ENCODE results near the gene MPST.

The MPST gene

DNA sequence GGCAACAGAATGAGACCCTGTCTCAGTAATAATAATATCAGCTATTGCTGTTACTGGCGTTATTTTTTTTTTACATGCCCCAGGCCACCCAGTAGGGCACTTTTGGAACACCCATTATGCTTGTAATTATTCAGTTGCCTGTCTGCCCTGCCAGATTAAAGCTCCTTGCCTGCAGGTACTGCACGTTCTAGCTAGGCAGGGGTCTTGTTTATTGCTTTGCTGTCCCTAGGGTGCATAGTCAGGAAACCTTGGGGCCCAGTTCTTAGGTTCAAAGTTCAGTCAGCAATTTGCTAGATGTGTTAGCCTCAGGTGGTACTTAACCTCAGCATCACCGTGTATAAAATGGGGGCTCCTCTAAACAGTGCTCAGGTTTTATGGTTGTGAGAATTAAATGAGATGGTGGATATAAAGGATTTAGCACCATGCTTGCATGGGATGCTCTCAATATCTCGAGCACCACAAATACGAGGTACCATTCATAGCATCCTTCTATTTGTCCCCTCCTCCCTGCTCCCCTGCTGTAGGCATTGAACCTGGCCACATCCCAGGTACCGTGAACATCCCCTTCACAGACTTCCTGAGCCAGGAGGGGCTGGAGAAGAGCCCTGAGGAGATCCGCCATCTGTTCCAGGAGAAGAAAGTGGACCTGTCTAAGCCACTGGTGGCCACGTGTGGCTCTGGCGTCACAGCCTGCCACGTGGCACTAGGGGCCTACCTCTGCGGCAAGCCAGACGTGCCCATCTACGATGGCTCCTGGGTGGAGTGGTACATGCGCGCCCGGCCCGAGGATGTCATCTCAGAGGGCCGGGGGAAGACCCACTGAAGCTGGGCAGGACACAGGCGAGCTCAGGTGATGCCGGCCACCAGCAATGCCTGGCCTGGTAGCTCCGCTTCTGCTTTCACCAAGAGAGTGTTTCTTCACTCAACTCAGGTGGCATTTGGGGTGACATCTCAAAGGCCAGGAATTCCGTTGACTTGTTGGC lies 9.4 kb downstream of the MPST start:
- Histone ChIP-seq H3K9ac (no peak overlapping the region), H3K79me2 (ENCODE audit: insufficient read depth, low read depth) (no peaks in the 10 kb centered on the region), H2AFZ (ENCODE audit: low read depth) (no peak overlapping the region), H3K4me2 (no peak overlapping the region), H3K27ac (no peak overlapping the region), H3K4me3 (IDR thresholded peaks at IDR 0.05; ENCODE audit: insufficient read depth, low read depth, low read length) (no peak overlapping the region), H3K27me3 (ENCODE audit: insufficient read depth, low read depth) (no peaks in the 10 kb centered on the region), H3K36me3 (ENCODE audit: insufficient read depth) (no peaks in the 10 kb centered on the region), H3K4me1 (ENCODE audit: low read depth, poor library complexity, severe bottlenecking) (no peaks in the 10 kb centered on the region), H4K20me1 (ENCODE audit: insufficient read depth) (no peaks in the 10 kb centered on the region)
- TF ChIP-seq, protein P1, sequence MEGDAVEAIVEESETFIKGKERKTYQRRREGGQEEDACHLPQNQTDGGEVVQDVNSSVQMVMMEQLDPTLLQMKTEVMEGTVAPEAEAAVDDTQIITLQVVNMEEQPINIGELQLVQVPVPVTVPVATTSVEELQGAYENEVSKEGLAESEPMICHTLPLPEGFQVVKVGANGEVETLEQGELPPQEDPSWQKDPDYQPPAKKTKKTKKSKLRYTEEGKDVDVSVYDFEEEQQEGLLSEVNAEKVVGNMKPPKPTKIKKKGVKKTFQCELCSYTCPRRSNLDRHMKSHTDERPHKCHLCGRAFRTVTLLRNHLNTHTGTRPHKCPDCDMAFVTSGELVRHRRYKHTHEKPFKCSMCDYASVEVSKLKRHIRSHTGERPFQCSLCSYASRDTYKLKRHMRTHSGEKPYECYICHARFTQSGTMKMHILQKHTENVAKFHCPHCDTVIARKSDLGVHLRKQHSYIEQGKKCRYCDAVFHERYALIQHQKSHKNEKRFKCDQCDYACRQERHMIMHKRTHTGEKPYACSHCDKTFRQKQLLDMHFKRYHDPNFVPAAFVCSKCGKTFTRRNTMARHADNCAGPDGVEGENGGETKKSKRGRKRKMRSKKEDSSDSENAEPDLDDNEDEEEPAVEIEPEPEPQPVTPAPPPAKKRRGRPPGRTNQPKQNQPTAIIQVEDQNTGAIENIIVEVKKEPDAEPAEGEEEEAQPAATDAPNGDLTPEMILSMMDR (conservative IDR thresholded peaks at IDR 0.05; ENCODE audit: low read depth, low read length) = no peak

DNA sequence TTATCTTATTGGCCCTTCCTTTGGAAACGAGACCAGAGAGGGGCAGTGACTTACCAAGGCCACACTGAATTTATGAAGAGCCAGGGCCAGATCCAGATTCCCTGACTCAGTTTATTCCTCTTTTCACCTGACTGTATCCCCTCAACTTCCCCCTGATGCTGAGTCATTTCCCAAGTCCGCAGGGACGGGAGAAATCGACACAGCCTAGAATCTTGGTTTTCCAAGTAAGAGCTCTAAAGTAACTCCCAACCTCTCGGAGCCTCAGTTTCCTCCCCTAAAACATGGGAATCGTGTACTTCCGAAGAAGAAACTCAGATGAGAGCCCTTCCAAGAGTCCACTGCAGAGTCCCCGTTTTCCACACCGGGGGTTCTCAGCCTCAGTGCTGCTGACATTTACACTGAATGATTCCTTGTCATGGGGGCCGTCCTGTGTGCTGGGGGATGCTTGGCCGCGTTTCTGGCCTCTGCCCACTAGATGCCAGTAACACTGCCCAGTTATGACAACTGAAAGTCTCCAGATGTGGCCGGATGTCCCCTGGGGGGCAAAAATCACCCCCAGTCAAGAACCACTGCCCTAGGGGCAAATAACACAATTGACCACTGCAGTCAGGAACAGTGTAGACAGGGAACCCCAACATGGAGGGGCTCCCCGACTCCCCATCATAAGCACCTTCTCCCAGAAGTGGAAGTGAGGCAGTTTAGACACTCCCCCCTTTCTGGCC lies 11.2 kb downstream of the MPST start:
- Histone ChIP-seq H3K4me1 (ENCODE audit: low read depth, poor library complexity, severe bottlenecking) (no peaks in the 10 kb centered on the region), H3K27ac (no peak overlapping the region), H4K20me1 (ENCODE audit: insufficient read depth) (no peaks in the 10 kb centered on the region), H3K4me3 (IDR thresholded peaks at IDR 0.05; ENCODE audit: insufficient read depth, low read depth, low read length) (no peak overlapping the region), H3K4me2 (no peak overlapping the region), H3K79me2 (ENCODE audit: insufficient read depth, low read depth) (no peaks in the 10 kb centered on the region), H2AFZ (ENCODE audit: low read depth) (no peak overlapping the region), H3K27me3 (ENCODE audit: insufficient read depth, low read depth) (0 out of 2 replicates have a peak, but pooled peaks cover 2% of the 10 kb centered on the region), H3K36me3 (ENCODE audit: insufficient read depth) (no peaks in the 10 kb centered on the region), H3K9ac (no peak overlapping the region)
- TF ChIP-seq, protein P1 (conservative IDR thresholded peaks at IDR 0.05; ENCODE audit: low read depth, low read length) = no peak

DNA sequence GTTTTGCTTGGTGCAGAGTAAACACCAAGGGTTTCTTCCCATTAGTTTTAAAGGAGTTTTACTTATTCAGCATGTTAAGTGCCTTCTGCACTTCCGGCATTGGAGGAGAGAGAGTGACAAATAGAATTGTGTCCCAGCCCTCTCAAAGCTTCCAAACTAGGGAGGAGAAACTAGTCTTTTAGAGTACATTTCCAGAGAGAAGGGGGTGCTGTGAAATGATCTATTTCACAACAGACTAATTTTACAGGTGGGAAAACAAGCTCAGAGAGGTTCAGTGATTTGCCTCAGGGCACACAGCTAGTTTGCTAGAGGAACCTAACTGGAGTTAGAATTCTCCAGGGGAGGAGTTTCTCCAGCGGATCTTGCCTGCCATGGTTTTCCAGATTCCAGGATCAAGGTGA lies 12.6 kb downstream of the MPST start:
- TF ChIP-seq, protein P1 (conservative IDR thresholded peaks at IDR 0.05; ENCODE audit: low read depth, low read length) = no peak
- no peaks in the 10 kb centered on the region for H4K20me1 ChIP-seq (ENCODE audit: insufficient read depth)
- H3K36me3 ChIP-seq (ENCODE audit: insufficient read depth) = no peaks in the 10 kb centered on the region
- H3K79me2 ChIP-seq (ENCODE audit: insufficient read depth, low read depth) = no peaks in the 10 kb centered on the region
- no peak overlapping the region for H3K9ac ChIP-seq
- H3K27me3 ChIP-seq (ENCODE audit: insufficient read depth, low read depth) = peaks cover 2% of the 10 kb centered on the region; the same call in 1 of the 2 replicates
- H3K4me3 ChIP-seq (IDR thresholded peaks at IDR 0.05; ENCODE audit: insufficient read depth, low read depth, low read length) = no peak overlapping the region
- no peak overlapping the region for H3K4me2 ChIP-seq
- no peaks in the 10 kb centered on the region for H3K4me1 ChIP-seq (ENCODE audit: low read depth, poor library complexity, severe bottlenecking)
- no peak overlapping the region for H2AFZ ChIP-seq (ENCODE audit: low read depth)
- H3K27ac ChIP-seq = no peak overlapping the region

DNA sequence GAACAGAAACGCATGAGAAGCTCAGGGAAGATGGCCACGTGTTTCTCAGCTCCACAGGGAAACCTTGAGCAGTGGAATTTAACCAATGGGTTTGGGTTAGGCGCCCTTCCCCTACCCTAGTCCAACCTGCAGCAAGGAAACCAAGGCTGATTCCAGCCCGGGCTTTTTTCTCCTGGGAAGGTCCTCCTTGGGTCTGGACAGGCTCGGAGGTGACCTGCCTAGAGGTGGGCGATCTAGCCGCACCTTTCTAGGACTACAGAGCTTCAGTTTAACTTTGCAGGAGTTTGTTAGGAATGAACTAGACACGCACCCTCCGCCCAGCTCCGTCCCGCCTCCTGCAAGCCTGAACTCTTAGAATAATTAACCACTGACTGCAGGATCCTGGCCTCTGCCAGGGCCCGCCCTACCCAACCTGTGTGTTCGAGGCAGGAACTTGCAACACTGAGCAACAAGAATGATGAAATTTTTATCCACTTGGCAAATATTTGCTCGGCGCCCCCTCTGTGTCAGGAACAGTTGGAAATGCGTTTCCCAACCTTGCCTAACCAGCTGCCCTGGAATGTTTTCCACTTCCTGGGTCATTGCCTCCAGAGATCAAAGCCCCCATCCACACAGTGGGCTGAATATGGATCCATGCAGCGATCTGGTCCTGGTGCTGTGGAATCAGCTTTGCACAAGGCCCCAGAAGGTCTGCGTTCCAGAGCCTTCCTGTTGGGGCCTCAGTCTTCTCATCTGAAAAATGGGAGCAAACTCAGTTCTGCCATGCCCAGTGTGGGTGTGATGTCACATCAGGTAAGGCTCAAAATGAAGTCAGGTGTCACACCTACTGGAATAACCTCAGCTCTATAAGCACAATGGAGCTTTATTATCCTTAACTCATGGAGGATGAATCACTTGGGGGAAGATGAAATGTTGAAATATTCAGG lies 13.3 kb downstream of the MPST start:
- Histone ChIP-seq H3K4me2 (no peak overlapping the region), H3K27me3 (ENCODE audit: insufficient read depth, low read depth) (peaks cover 2% of the 10 kb centered on the region; the same call in 1 of the 2 replicates), H2AFZ (ENCODE audit: low read depth) (no peak overlapping the region), H3K79me2 (ENCODE audit: insufficient read depth, low read depth) (no peaks in the 10 kb centered on the region), H4K20me1 (ENCODE audit: insufficient read depth) (no peaks in the 10 kb centered on the region), H3K9ac (no peak overlapping the region), H3K27ac (no peak overlapping the region), H3K4me3 (IDR thresholded peaks at IDR 0.05; ENCODE audit: insufficient read depth, low read depth, low read length) (no peak overlapping the region), H3K4me1 (ENCODE audit: low read depth, poor library complexity, severe bottlenecking) (no peaks in the 10 kb centered on the region), H3K36me3 (ENCODE audit: insufficient read depth) (no peaks in the 10 kb centered on the region)
- TF ChIP-seq, protein P1 (conservative IDR thresholded peaks at IDR 0.05; ENCODE audit: low read depth, low read length) = no peak

All from KMS-11 (cell line).